Left ventricle myocardium inferior (tissue), 1 donor: ENCODE results near the gene WDR31. TPM values are rescaled to one million over a fixed set of nuclear protein-coding genes. Genes with fewer than 3 reads are reported as not detected.

Experiments
- DNase-seq: peaks from one replicate; pipeline ENCODE4 v3.0.0-alpha.2; 2020
- H3K27ac ChIP-seq: fragments of 200-600 bp; replicated peaks from 2 replicates; pipeline ENCODE4 v1.8.0; 2021
- H3K27me3 ChIP-seq: fragments of 200-600 bp; 2 replicates; pipeline ENCODE4 v1.8.0; 2021; ENCODE audit warnings: low read depth
- H3K36me3 ChIP-seq: fragments of 200-600 bp; 2 replicates; pipeline ENCODE4 v1.8.0; 2021
- H3K4me1 ChIP-seq: fragments of 200-600 bp; 2 replicates; pipeline ENCODE4 v1.8.0; 2021
- H3K4me3 ChIP-seq: fragments of 200-600 bp; 2 replicates; pipeline ENCODE4 v1.8.0; 2021; ENCODE audit warnings: mild to moderate bottlenecking, moderate library complexity
- H3K9me3 ChIP-seq: fragments of 200-600 bp; replicated peaks from 2 replicates; pipeline ENCODE4 v1.8.0; 2021
- CTCF ChIP-seq: fragments of 200-600 bp; IDR thresholded peaks from 2 replicates; pipeline ENCODE4 v1.8.0; 2021; ENCODE audit warnings: antibody characterized with exemption, mild to moderate bottlenecking, borderline replicate concordance
- intact Hi-C: fragments of 100-400 bp; cut with micrococcal nuclease; formaldehyde crosslinking; loops from one replicate; pipeline ENCODE4 v1.11.0; 2022
- total RNA-seq: library from RNA; stranded (reverse); fragmentation: NEBNext Ultra II Directional; extraction: Animal tissue kit (Norgen Biotek cat#: 25700); gene quantifications from one replicate; pipeline ENCODE4 v1.2.1, GENCODE V29; 2021
- donor health status: DM: no; HTN: yes; CAD: no; lungs with severe emphysema.

Gene WDR31
- total RNA-seq, 1 donor from 2014 or later, result 12.4 TPM

- H3K9me3 ChIP-seq, result no peaks in the 10 kb centered on the region
- no peak for TF ChIP-seq CTCF
- peaks cover 5% of the 10 kb centered on the region for H3K4me1 ChIP-seq
- H3K27ac ChIP-seq, result no peak overlapping the region
- H3K4me3 ChIP-seq, result no peak overlapping the region
- intact Hi-C loops, result no loop called here
- H3K27me3 ChIP-seq, result peaks cover 62% of the 10 kb centered on the region
- H3K36me3 ChIP-seq, result no peaks in the 10 kb centered on the region
- DNase-seq, result no peak
Measured at GRCh38 chr9:113355040-113355596, 15.0 kb upstream of the WDR31 start.

- Histone ChIP-seq H3K27me3 (peaks cover 68% of the 10 kb centered on the region), H3K27ac (no peak overlapping the region), H3K4me3 (no peak overlapping the region), H3K36me3 (no peaks in the 10 kb centered on the region), H3K9me3 (no peaks in the 10 kb centered on the region), H3K4me1 (peaks cover 12% of the 10 kb centered on the region)
- no peak for TF ChIP-seq CTCF
- no peak for DNase-seq
- intact Hi-C loops, result no loop called here
Measured at GRCh38 chr9:113352411-113352810, 12.3 kb upstream of the WDR31 start.

GRCh38 chr9:113352006-113352405 is 11.9 kb upstream of the WDR31 start:
- peaks cover 12% of the 10 kb centered on the region for H3K4me1 ChIP-seq
- no peak for TF ChIP-seq CTCF
- intact Hi-C loops, result no loop called here
- no peak overlapping the region for H3K27ac ChIP-seq
- H3K27me3 ChIP-seq, result peaks cover 68% of the 10 kb centered on the region
- no peaks in the 10 kb centered on the region for H3K36me3 ChIP-seq
- DNase-seq, result no peak
- H3K4me3 ChIP-seq, result no peak overlapping the region
- H3K9me3 ChIP-seq, result no peaks in the 10 kb centered on the region

GRCh38 chr9:113350937-113351336 is 10.9 kb upstream of the WDR31 start:
- intact Hi-C loops, result no loop called here
- no peak for DNase-seq
- peaks cover 61% of the 10 kb centered on the region for H3K27me3 ChIP-seq
- no peak overlapping the region for H3K27ac ChIP-seq
- H3K9me3 ChIP-seq, result no peaks in the 10 kb centered on the region
- TF ChIP-seq CTCF, result no peak
- H3K36me3 ChIP-seq, result no peaks in the 10 kb centered on the region
- H3K4me1 ChIP-seq, result peaks cover 12% of the 10 kb centered on the region
- H3K4me3 ChIP-seq, result no peak overlapping the region

GRCh38 chr9:113350107-113350661 is 10.1 kb upstream of the WDR31 start:
- Histone ChIP-seq H3K4me1 (peaks cover 12% of the 10 kb centered on the region), H3K4me3 (peak overlapping the region; percentile 67), H3K27ac (no peak overlapping the region), H3K9me3 (no peaks in the 10 kb centered on the region), H3K36me3 (no peaks in the 10 kb centered on the region), H3K27me3 (peaks cover 53% of the 10 kb centered on the region)
- no peak for DNase-seq
- intact Hi-C loops, result no loop called here
- TF ChIP-seq CTCF, result no peak
